Brain (organoid and tissue), 1 donor: ENCODE measurements around the gene STAG3. TPM values are rescaled to one million over a fixed set of nuclear protein-coding genes. Genes with fewer than 3 reads are reported as not detected.

Experiments
- polyA plus RNA-seq: library from polyadenylated mRNA; stranded (reverse); fragments of 350-450 nt; fragmentation: Illumina TruSeq; extraction: RNeasy Lipid Tissue Mini Kit (QIAGEN cat#74804); gene quantifications from one replicate; pipeline ENCODE4 v1.2.3, GENCODE V29; 2015; ENCODE audit warnings: low read depth, low replicate concordance; ENCODE audit not compliant: insufficient read depth

STAG3 gene
- polyA plus RNA-seq, 1 donor from 2014 or later, result 8.9 TPM

Other genes starting within 250 kb of the STAG3 start
- 1.6 TPM for gene GJC3, start 248.3 kb upstream of the STAG3 start, polyA plus RNA-seq
- gene AZGP1, start 201.9 kb upstream of the STAG3 start, polyA plus RNA-seq, result 21.4 TPM
- 16.3 TPM for gene ZKSCAN1, start 162.3 kb upstream of the STAG3 start, polyA plus RNA-seq
- 11.7 TPM for gene ZSCAN21, start 128.1 kb upstream of the STAG3 start, polyA plus RNA-seq
- 53.2 TPM for gene ZNF3, start 96.2 kb upstream of the STAG3 start, polyA plus RNA-seq
- gene COPS6, start 88.9 kb upstream of the STAG3 start, polyA plus RNA-seq, result 247 TPM
- gene MCM7, start 76.5 kb upstream of the STAG3 start, polyA plus RNA-seq, result 233 TPM
- gene AP4M1, start 76.3 kb upstream of the STAG3 start, polyA plus RNA-seq, result 27.2 TPM
- gene TAF6, start 58.6 kb upstream of the STAG3 start, polyA plus RNA-seq, result 124 TPM
- 19.5 TPM for gene CNPY4, start 58.3 kb upstream of the STAG3 start, polyA plus RNA-seq
- 4.7 TPM for gene MBLAC1, start 51.0 kb upstream of the STAG3 start, polyA plus RNA-seq
- 215 TPM for gene LAMTOR4, start 29.0 kb upstream of the STAG3 start, polyA plus RNA-seq
- 12.2 TPM for gene TRAPPC14, start 19.2 kb upstream of the STAG3 start, polyA plus RNA-seq
- gene GAL3ST4, start 9.3 kb upstream of the STAG3 start, polyA plus RNA-seq, result 3.9 TPM
- 38.8 TPM for gene GPC2, start 537 bp upstream of the STAG3 start, polyA plus RNA-seq
- gene PVRIG, start 42.0 kb downstream of the STAG3 start, polyA plus RNA-seq, result 0.22 TPM
- gene SPDYE3, start 129.8 kb downstream of the STAG3 start, polyA plus RNA-seq, result not detected
- gene PILRB, start 180.2 kb downstream of the STAG3 start, polyA plus RNA-seq, result 6.1 TPM
- gene PILRA, start 195.6 kb downstream of the STAG3 start, polyA plus RNA-seq, result 3.8 TPM